ENCODE results near the gene PLEKHH3. TPM values are rescaled to one million over a fixed set of nuclear protein-coding genes. Genes with fewer than 3 reads are reported as not detected.

Gene PLEKHH3
- total and polyA plus RNA-seq, 11 donors = 17.8 to 25.9 (median 21.3) TPM

GRCh38 chr17:42687707-42688320 is 11.0 kb upstream of the PLEKHH3 start:
- no peaks in the 10 kb centered on the region for H3K9me3 ChIP-seq
- peaks cover 0 to 16% (median 11%) of the 10 kb centered on the region in 12 donors for H3K4me1 ChIP-seq
- 79 to 82% (median 80%) methylated on average over 27 of the region's 27 CpGs for WGBS, 4 donors
- no peak for TF ChIP-seq POLR2A (IDR thresholded peaks at IDR 0.05)
- no peak for TF ChIP-seq CTCF (IDR thresholded peaks at IDR 0.05)
- no peak overlapping the region for H3K4me3 ChIP-seq
- DNase-seq (no peak), ATAC-seq (no peak)
- H3K27ac ChIP-seq = no peak overlapping the region
- H3K27me3 ChIP-seq = peaks cover 0 to 2% (median 0%) of the 10 kb centered on the region in 9 donors
- peaks cover 0 to 75% (median 19%) of the 10 kb centered on the region in 9 donors for H3K36me3 ChIP-seq
- intact Hi-C loops (cut with DNase I) = loop anchor here in 1 of 10 donors (10.0 kb wide), 1 partner anchor 103 kb away; no protein-coding TSS in a partner anchor

GRCh38 chr17:42686520-42687128 is 9.8 kb upstream of the PLEKHH3 start:
- no peak for DNase-seq
- H3K9me3 ChIP-seq = no peaks in the 10 kb centered on the region
- TF ChIP-seq POLR2A (IDR thresholded peaks at IDR 0.05) (no peak), CTCF (IDR thresholded peaks at IDR 0.05) (no peak)
- intact Hi-C loops (cut with DNase I) = loop anchor here in 1 of 10 donors (10.0 kb wide), 1 partner anchor 102 kb away; no protein-coding TSS in a partner anchor
- no peak for ATAC-seq
- H3K27me3 ChIP-seq = peaks cover 0 to 12% (median 0%) of the 10 kb centered on the region in 9 donors
- H3K4me3 ChIP-seq = no peak overlapping the region
- peaks cover 0 to 28% (median 21%) of the 10 kb centered on the region in 12 donors for H3K4me1 ChIP-seq
- whole genome bisulfite sequencing, 4 donors = 81 to 85% (median 83%) methylated on average over 32 of the region's 32 CpGs
- H3K27ac ChIP-seq = no peak overlapping the region
- peaks cover 0 to 64% (median 14%) of the 10 kb centered on the region in 9 donors for H3K36me3 ChIP-seq

GRCh38 chr17:42685831-42686230 is 9.0 kb upstream of the PLEKHH3 start:
- peaks cover 0 to 56% (median 11%) of the 10 kb centered on the region in 9 donors for H3K36me3 ChIP-seq

More at GRCh38 chr17:42685831-42686230, 9.0 kb upstream of the PLEKHH3 start:
- DNase-seq = no peak
- Histone ChIP-seq H3K9me3 (no peaks in the 10 kb centered on the region), H3K27me3 (peaks cover 0 to 14% (median 0%) of the 10 kb centered on the region in 9 donors), H3K4me3 (no peak overlapping the region), H3K4me1 (peaks cover 0 to 36% (median 28%) of the 10 kb centered on the region in 12 donors), H3K27ac (no peak overlapping the region)
- intact Hi-C loops (cut with DNase I) = loop anchor here in 1 of 10 donors (10.0 kb wide), 1 partner anchor 101 kb away; no protein-coding TSS in a partner anchor
- no peak for ATAC-seq
- TF ChIP-seq POLR2A (IDR thresholded peaks at IDR 0.05) (no peak), CTCF (IDR thresholded peaks at IDR 0.05) (no peak)
- 84 to 87% (median 84%) methylated on average over 14 of the region's 14 CpGs for WGBS, 4 donors
